GM12801 (cell line): ENCODE results near the gene OR1F1.

Experiments used
- TF ChIP-seq, protein P1 (sequence below): IDR thresholded peaks from one replicate; pipeline ENCODE4 v1.5.1; 2011; ENCODE audit warnings: control low read depth; ENCODE audit not compliant: insufficient read length; ENCODE audit errors: extremely low read depth

OR1F1 gene

DNA sequence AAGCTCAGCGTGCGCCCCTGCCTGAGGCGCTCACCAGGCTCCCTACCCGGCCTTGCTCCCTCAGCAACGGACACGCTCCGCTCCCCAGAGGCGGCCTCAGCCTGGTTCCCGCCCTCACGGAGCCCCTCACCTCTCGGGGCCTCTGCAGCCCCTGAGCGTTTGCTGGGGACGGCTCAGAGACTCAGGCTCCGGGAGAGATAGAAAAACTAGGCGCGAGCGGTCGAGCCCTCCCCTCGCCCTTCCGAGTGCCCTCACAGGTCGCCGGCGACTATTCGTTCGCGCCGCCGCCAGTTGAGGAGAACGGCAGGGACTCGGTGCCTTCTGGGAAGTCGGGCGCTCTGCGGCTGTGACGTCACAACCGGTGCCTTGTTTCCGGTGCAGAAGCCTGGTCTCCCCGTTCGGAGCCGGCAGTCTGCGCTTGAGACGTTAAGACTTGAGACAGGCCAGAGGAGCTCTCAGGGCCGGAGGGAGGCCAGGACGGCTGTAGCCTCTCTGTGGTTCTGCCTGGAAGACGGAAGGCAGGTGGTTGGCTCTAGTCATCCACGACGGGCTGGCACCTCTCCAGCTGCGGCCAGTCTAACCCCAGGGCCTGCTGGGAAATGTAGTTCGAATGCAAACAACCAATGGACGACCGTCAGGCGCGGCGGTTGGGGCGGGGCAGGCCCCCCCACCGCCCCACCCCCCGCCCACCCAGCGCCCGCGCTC, 47.0 kb downstream of the OR1F1 start, which contains the start of gene ZNF200:
ZNF200 (minus strand) TSS at position 302 of the 705 bp plus-strand sequence. CDS start 1,403 bp downstream, outside the sequence.
- TF ChIP-seq, protein P1, sequence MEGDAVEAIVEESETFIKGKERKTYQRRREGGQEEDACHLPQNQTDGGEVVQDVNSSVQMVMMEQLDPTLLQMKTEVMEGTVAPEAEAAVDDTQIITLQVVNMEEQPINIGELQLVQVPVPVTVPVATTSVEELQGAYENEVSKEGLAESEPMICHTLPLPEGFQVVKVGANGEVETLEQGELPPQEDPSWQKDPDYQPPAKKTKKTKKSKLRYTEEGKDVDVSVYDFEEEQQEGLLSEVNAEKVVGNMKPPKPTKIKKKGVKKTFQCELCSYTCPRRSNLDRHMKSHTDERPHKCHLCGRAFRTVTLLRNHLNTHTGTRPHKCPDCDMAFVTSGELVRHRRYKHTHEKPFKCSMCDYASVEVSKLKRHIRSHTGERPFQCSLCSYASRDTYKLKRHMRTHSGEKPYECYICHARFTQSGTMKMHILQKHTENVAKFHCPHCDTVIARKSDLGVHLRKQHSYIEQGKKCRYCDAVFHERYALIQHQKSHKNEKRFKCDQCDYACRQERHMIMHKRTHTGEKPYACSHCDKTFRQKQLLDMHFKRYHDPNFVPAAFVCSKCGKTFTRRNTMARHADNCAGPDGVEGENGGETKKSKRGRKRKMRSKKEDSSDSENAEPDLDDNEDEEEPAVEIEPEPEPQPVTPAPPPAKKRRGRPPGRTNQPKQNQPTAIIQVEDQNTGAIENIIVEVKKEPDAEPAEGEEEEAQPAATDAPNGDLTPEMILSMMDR: no peak

DNA sequence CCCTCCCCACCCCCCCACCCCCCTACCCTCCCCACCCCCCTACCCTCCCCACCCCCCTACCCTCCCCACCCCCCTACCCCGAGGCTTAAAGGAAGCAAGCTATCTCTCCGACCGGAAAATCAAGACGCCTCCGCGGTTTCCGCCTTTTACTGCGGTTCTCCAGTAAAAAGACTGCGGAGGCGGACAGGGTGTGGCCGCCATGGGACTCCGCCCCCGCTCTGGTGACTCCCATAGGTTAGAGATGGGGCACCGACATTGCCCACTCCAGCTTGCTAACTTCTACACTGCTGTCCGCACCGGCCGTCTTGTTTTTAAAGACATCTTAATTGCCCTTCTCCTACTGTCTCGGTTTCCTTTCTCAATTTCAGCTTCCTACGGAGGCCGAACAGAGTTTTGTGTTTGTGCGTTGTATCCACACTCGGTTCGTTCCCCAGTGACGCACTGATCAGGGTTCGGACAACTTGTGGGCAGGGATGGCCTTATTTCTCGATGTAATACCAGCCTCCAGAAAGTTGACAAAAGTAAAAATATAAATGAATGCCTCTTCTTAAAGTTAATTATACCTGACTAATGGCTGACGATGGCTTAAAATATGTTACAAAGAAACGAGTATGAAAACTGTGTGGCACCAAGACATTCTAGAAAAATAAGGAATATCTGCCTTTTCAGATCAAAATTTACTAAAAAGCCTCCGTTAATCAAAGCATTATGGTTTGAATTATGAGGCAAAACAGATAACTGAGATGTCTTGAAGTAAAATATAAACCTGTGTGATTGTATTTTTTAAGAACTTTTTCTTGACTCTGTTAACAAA, 48.1 kb downstream of the OR1F1 start:
- TF ChIP-seq, protein P1: no peak

DNA sequence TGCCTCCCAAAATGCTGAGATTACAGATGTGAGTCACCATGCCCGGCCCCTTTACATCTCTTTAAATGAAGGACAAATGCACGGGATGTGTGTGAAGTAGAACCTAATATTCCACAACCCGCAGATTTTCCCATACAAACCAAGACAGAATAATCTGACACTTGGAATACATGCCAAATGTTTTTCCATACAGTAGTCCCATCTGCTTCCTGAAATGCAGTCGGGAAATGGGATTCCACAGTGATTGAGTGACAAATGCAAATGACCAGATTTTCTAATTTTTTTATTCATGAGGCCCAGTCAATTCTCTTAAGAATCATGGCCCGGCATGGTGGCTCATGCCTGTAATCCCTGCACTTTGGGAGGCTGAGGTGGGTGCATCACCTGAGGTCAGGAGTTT, 53.8 kb downstream of the OR1F1 start:
- TF ChIP-seq, protein P1: no peak

DNA sequence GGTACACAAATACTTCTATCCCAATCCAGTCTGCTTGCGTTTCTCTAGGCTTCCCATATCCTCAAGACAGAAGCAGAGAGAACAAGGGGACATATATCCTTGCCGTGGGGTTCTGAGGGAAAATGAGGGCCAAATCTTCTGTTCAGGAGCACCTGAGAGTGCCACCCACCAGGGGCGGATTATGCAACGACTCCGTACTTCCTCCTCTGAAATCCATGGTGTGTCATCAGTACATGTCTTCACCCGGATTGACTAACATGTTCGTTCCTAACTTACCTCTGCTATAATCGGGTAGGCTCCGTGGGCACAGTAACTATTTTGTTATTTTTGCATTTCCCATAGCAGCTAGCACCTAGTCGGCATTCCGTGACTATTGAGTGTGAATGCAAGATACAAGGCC, 54.7 kb downstream of the OR1F1 start:
- TF ChIP-seq, protein P1: no peak

DNA sequence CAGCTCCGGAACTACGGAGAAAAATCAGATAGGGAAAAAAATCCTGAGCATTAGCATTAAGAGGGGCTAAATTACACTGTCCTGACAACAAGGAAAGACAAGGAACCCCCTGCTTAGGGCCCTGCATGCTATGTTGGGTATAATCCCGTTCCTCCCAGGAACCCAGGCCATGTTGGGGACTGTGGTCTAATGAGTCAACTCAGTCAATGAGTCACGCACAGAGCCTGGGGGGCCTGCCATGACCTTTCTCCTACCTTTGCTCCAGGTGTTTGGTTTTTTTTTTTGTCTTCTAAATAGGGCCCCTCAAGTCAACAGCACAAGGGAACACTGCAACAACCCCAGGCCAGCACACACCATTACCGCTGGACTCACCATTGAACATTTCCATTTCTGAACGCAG, 55.9 kb downstream of the OR1F1 start:
- TF ChIP-seq, protein P1: no peak

DNA sequence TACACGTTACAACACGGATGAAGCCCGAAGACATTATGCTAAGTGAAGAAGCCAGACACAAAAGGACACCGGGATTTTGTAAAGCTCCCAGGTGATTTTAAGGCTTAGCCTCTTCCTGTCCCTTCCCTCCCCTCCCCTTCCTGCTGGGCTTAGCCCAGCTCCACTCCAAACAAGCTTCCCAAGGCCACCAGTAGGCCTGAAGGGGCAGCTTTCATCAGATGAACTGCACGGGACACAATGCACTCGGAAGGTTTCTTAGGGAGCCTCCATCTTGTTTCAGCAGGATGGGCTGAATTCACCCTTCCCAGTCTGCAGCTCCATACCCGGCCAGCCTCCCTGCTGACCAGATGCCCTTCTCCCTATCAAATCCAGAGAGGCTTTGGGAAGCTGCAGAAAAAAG, 58.0 kb downstream of the OR1F1 start:
- TF ChIP-seq, protein P1: no peak

DNA sequence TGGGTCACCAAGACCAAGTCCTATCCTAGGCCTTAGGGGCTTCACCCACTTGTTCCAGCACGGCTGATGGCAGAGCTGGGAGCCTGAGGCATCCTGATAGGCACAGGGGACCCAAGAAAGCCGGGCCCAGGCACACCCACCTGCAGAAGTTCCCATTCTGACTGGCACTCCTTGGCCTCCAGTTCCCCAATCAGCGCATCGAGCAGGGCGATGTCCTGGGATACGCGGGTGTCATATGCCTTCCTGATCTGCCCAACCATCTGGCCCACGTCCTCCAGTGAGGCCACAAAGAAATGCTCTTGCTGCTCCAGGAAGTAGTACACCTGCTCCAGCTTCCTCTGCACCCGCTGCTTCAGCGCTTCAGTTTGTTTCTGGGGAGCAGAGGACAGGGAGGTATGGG, 58.9 kb downstream of the OR1F1 start:
- TF ChIP-seq, protein P1: no peak
